GM11168 (cell line): Measurements from ENCODE around the gene TGFBR1.

Source experiments
- in situ Hi-C: fragments of 300-500 bp; cut with MboI; formaldehyde crosslinking; loops from one replicate; pipeline ENCODE4 v1.12.0; 2022; ENCODE audit warnings: low sequenced_read_pairs; ENCODE audit not compliant: unreplicated experiment

TGFBR1 gene

GRCh38 chr9:99201603-99202002 lies 96.7 kb downstream of the TGFBR1 start:
- in situ Hi-C loops, result no loop called here
